GM18909 (cell line): ENCODE results near the gene KIFC3.
"Not testable (repeated sequence)": the region's sequence is repeated elsewhere in the genome, so short reads cannot be mapped to it uniquely, and the experiment has no call there.

ENCODE experiments used
- ATAC-seq: cut with Tn5 transposase; IDR thresholded peaks from one replicate; pipeline ENCODE4 v1.9.1; 2021; ENCODE audit warnings: mild to moderate bottlenecking; ENCODE audit not compliant: unreplicated experiment, poor library complexity

The KIFC3 gene

DNA sequence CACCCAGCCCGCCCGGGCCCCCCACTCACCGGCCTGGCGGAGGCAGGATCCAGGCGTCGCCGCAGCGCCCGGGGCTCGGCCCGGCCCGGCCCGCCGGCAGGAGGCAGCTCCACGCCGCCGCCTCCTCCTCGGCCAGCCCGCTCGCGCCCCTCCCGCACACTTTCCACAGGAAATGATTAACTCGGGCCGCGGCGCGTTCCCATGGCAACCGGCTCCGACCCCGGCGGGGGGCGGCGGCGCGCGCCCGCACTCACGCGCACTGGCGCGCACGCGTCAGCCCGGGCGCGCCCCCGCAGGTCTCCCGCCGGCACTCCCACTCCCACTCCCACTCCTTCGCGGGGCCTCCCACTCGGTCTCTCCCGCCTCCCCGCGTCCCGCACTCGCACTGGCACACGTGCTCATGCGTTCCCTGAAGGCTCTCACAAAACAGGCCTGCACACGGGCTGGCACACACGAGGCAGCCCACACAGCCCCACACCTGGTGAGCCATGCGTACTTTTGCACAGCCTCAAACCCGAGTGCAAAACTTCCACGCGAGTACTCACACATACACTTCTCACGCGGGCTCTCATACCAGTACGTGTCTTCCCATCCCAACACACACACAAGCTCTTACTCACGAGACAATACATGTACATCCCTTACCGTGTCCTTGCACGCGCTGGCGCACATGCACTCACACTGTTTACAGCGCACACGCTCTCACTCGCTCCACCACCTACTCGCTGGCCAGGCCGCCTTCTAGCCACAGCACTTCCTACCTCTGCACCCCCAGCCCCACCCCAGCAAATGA is at the start of gene KIFC3:
Gene KIFC3 (minus strand): TSS at position 151 of the 793 bp plus-strand sequence. CDS start 4,248 bp downstream, outside the sequence.
- ATAC-seq: no peak

- ATAC-seq: no peak
Measured at GRCh38 chr16:57848181-57848580, 45.9 kb upstream of the KIFC3 start.

GRCh38 chr16:57846931-57847330 is 44.6 kb upstream of the KIFC3 start:
- not testable (repeated sequence) for ATAC-seq

DNA sequence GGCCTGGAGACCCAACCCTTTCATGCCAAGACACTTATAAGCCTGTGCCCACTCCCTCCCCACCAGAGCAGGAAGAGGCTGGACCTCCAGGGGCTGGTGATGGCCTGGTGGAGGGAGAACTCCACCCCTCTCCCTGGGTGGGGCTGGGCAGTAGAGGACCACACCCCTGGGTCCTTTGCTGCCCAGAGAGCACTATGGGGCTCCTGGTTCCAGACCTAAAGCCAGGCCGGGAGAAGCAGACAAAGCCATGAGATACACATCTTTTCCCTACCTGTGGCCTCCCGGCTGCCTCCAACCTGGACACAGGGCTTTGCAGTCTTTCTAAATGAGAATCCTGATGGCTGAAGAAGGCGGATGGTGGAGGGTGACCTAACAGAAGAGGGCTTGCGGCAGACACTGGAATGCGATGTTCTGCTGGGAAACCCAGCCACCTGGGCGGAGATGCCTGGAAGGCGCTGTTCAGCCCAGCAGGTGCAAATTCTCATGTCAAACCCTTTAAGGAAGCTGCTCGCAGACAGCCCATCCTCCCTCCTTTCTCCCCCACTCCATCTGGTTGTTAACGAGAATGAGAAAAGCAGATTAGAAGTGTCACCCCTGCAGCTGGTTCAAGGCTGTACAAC is 43.9 kb upstream of the KIFC3 start:
- ATAC-seq: no peak

- ATAC-seq: no peak
Measured at GRCh38 chr16:57845115-57845514, 42.8 kb upstream of the KIFC3 start.

GRCh38 chr16:57844416-57845030 is 42.2 kb upstream of the KIFC3 start:
- no peak for ATAC-seq

- no peak for ATAC-seq
Measured at GRCh38 chr16:57843400-57843799, 41.1 kb upstream of the KIFC3 start.

- no peak for ATAC-seq
Measured at GRCh38 chr16:57842601-57843000, 40.3 kb upstream of the KIFC3 start.

GRCh38 chr16:57840833-57841232 is 38.5 kb upstream of the KIFC3 start:
- no peak for ATAC-seq

- ATAC-seq: no peak
Measured at GRCh38 chr16:57838161-57838560, 35.9 kb upstream of the KIFC3 start.

GRCh38 chr16:57837305-57838125 is 35.2 kb upstream of the KIFC3 start:
- ATAC-seq: no peak

GRCh38 chr16:57835439-57835838 is 33.1 kb upstream of the KIFC3 start:
- ATAC-seq: not testable (repeated sequence)

GRCh38 chr16:57834936-57835335 is 32.6 kb upstream of the KIFC3 start:
- no peak for ATAC-seq

GRCh38 chr16:57830890-57831484 is 28.7 kb upstream of the KIFC3 start:
- no peak for ATAC-seq

DNA sequence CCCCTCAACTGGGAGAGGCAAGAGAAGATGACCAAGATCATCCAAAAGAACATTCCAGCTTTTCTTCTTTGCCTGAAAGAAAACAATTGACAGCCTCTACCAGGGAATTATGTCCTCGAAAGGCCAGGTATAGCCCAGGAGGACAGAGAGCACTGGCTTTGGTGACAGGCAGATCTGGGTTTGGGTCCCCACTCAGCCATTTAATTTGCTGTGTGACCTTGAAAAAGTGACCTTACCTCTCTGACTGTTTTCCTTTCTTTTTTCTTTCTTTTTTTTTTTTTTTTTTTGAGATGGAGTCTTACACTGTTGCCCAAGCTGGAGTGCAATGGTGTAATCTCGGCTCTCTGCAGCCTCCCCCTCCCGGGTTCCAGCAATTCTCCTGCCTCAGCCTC is 27.7 kb upstream of the KIFC3 start:
- no peak for ATAC-seq

GRCh38 chr16:57828272-57829161 is 26.2 kb upstream of the KIFC3 start:
- no peak for ATAC-seq

- no peak for ATAC-seq
Measured at GRCh38 chr16:57826706-57827625, 24.7 kb upstream of the KIFC3 start.

DNA sequence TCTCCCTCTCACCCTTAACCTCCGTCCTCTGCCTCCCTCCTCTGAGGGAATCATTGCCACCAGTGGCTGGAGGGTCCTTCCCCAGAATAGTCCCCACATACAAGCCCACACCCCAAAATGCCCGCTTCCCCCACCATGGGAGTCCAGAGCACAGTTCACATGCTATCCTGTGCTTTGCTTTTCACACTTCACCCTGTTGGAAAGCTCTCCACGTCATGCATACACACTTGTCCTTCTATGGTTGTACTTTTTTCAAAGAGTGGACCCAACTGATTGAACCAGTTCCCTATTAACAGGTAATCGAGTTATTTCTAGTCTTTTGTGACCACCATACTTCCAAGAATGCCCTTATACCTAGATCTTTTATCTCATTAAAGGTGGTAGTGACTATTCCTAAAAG is 23.8 kb upstream of the KIFC3 start:
- ATAC-seq: no peak
